GM18526 (cell line): ENCODE data around the gene NBEA.

Experiments
- POLR2A ChIP-seq: IDR thresholded peaks from 3 replicates; pipeline ENCODE4 v1.6.1; 2011; ENCODE audit not compliant: insufficient read length; ENCODE audit errors: extremely low read depth

Gene NBEA

GRCh38 chr13:34942732-34943435, 814 bp downstream of the NBEA start:
- TF ChIP-seq POLR2A, result no peak

GRCh38 chr13:34943436-34944273, 1.6 kb downstream of the NBEA start:
- no peak for TF ChIP-seq POLR2A

- no peak for TF ChIP-seq POLR2A
These were observed 2.2 kb downstream of the NBEA start for GRCh38 chr13:34944274-34944634.

GRCh38 chr13:34944751-34945150, 2.7 kb downstream of the NBEA start:
- TF ChIP-seq POLR2A, result no peak

GRCh38 chr13:34951528-34951927, 9.5 kb downstream of the NBEA start:
- TF ChIP-seq POLR2A, result no peak

- no peak for TF ChIP-seq POLR2A
These were observed 17.4 kb downstream of the NBEA start for GRCh38 chr13:34959489-34959888.

GRCh38 chr13:34964558-34964957, 22.5 kb downstream of the NBEA start:
- TF ChIP-seq POLR2A, result no peak

GRCh38 chr13:34967851-34968562, 25.9 kb downstream of the NBEA start:
- TF ChIP-seq POLR2A, result no peak

GRCh38 chr13:34970961-34971360, 28.9 kb downstream of the NBEA start:
- no peak for TF ChIP-seq POLR2A

GRCh38 chr13:34971473-34971872, 29.4 kb downstream of the NBEA start:
- TF ChIP-seq POLR2A, result no peak

GRCh38 chr13:34988330-34988791, 46.3 kb downstream of the NBEA start:
- TF ChIP-seq POLR2A, result no peak

GRCh38 chr13:34990399-34991214, 48.5 kb downstream of the NBEA start:
- TF ChIP-seq POLR2A, result no peak

GRCh38 chr13:34993470-34993869, 51.4 kb downstream of the NBEA start:
- no peak for TF ChIP-seq POLR2A

- TF ChIP-seq POLR2A, result no peak
These were observed 63.0 kb downstream of the NBEA start for GRCh38 chr13:35005051-35005450.
